HepG2 (cell line): ENCODE results near the gene PSEN1. TPM values are rescaled to one million over a fixed set of nuclear protein-coding genes. Genes with fewer than 3 reads are reported as not detected.
A peak's percentile ranks its signal among the peaks of the same experiment; 100 is the strongest.

ENCODE experiments used
- ATAC-seq: fragments of 200-7000 bp; cut with Tn5 transposase; 3 replicates; pipeline ENCODE4 v1.9.1; 2020; ENCODE audit warnings: mild to moderate bottlenecking, moderate library complexity
- BruUV-seq: library from RNA; stranded (reverse); fragments of 400-500 nt; replicated peaks from 2 replicates; lab custom pipeline; 2021; lab: Mats Ljungman, UMichigan
- CTCF ChIA-PET: fragments of 300-600 bp; formaldehyde crosslinking; extraction: SDS; loops from one replicate; lab custom pipeline; 2021; ENCODE audit warnings: low total read pairs, inconsistent platforms, low intra/inter-chr PET ratio; lab: Yijun Ruan, JAX
- POLR2A ChIA-PET: fragments of 350-600 bp; sonication (Branson Sonifier 250); formaldehyde crosslinking; loops from one replicate; lab custom pipeline; 2020; ENCODE audit warnings: antibody characterized with exemption, inconsistent platforms; lab: Yijun Ruan, JAX
- DNase-seq: peaks from one replicate; pipeline ENCODE4 v3.0.0-alpha.2; 2015; ENCODE audit warnings: low spot score
- FAIRE-seq: peaks from 3 replicates; lab custom pipeline; 2011; peaks lifted over from hg19 to GRCh38; lab: Jason Lieb, UNC
- H2AFZ ChIP-seq: one replicate; pipeline ENCODE4 v1.6.1; 2011; ENCODE audit warnings: low read length, inconsistent platforms
- H3K27ac ChIP-seq: fragments of 300-600 bp; 3 replicates; pipeline ENCODE4 v1.8.0; 2011; ENCODE audit warnings: mixed run types, mild to moderate bottlenecking, mixed read lengths, low read length, inconsistent platforms; ENCODE audit not compliant: insufficient read depth; ENCODE audit errors: extremely low read length
- H3K27me3 ChIP-seq, 2 experiments: fragments of 200-600 bp in 1 of 2; 2 replicates in 1 of 2; 3 replicates in 1 of 2; pipeline versions ENCODE4 v1.6.0 to v1.8.0; 2011; ENCODE audit warnings: low read length in 2 of 2, mild to moderate bottlenecking in 2 of 2, moderate library complexity in 2 of 2, inconsistent platforms in 1 of 2; ENCODE audit not compliant: insufficient read depth in 2 of 2, control insufficient read depth in 1 of 2
- H3K36me3 ChIP-seq, 2 experiments: fragments of 200-600 bp in 1 of 2; replicated peaks in 1 of 2; 2 replicates in 1 of 2; 3 replicates in 1 of 2; pipeline versions ENCODE4 v1.5.1 to v1.8.0; 2011; ENCODE audit warnings: low read length in 2 of 2, inconsistent platforms in 1 of 2; ENCODE audit not compliant: insufficient read depth in 2 of 2, control insufficient read depth in 1 of 2
- H3K4me1 ChIP-seq: 2 replicates; pipeline ENCODE4 v1.5.1; 2012; ENCODE audit warnings: low read length, inconsistent platforms; ENCODE audit not compliant: insufficient read depth
- H3K4me2 ChIP-seq: 2 replicates; pipeline ENCODE4 v1.6.0; 2011; ENCODE audit warnings: low read depth, low read length, inconsistent platforms
- H3K4me3 ChIP-seq, 3 experiments: fragments of 200-600 bp in 1 of 3; sonication (generic), shearing (Covaris generic) in 1 of 3; replicated peaks in 1 of 3; 2 replicates each; pipeline ENCODE4 v1.5.1; 2011 to 2016; ENCODE audit warnings: low read length in 3 of 3, inconsistent platforms in 2 of 3, low read depth in 2 of 3, mild to moderate bottlenecking in 2 of 3, control low read depth in 1 of 3, mixed read lengths in 1 of 3; ENCODE audit not compliant: insufficient read depth in 1 of 3
- H3K79me2 ChIP-seq: one replicate; pipeline ENCODE4 v1.6.1; 2011; ENCODE audit warnings: low read length, inconsistent platforms; ENCODE audit not compliant: insufficient read depth
- H3K9ac ChIP-seq: 2 replicates; pipeline ENCODE4 v1.6.0; 2011; ENCODE audit warnings: mild to moderate bottlenecking, low read depth, low read length, inconsistent platforms; ENCODE audit not compliant: insufficient read depth
- H3K9me3 ChIP-seq: 2 replicates; pipeline ENCODE4 v1.5.1; 2012; ENCODE audit warnings: mild to moderate bottlenecking, low read length
- H4K20me1 ChIP-seq: 2 replicates; pipeline ENCODE4 v1.6.0; 2011; ENCODE audit warnings: inconsistent platforms, mild to moderate bottlenecking, low read length, moderate library complexity; ENCODE audit not compliant: insufficient read depth
- KDM3A ChIP-seq: IDR thresholded peaks from 2 replicates; pipeline ENCODE4 v1.6.1; 2018; ENCODE audit warnings: low read depth, missing compliant biosample characterization
- MTA3 ChIP-seq: sonication (generic); formaldehyde crosslinking; IDR thresholded peaks from 2 replicates; pipeline ENCODE4 v1.4.0; 2020; ENCODE audit warnings: missing genetic modification reagents
- ZBTB33 ChIP-seq: sonication (generic); formaldehyde crosslinking; IDR thresholded peaks from 2 replicates; pipeline ENCODE4 v1.4.0; 2020; ENCODE audit warnings: missing genetic modification reagents
- ZNF317 ChIP-seq: sonication (generic); formaldehyde crosslinking; IDR thresholded peaks from 2 replicates; pipeline ENCODE4 v1.5.0; 2020; ENCODE audit warnings: mild to moderate bottlenecking, missing genetic modification reagents
- WGBS: methylation state at CpG from one replicate; pipeline ENCODE4 v1.1.6; 2017; ENCODE audit warnings: low lambda C conversion rate; 5-methylcytosine and 5-hydroxymethylcytosine counted together
- in situ Hi-C: cut with HindIII; loops from 2 replicates; pipeline ENCODE4 v1.10.0; 2017; ENCODE audit warnings: low pct_unique_long_range_greater_than_20kb; ENCODE audit not compliant: extremely low pct_ligation_motif_present
- intact Hi-C: fragments of 100-400 bp; cut with micrococcal nuclease; formaldehyde crosslinking; loops from one replicate; pipeline ENCODE4 v1.10.0; 2022; ENCODE audit not compliant: unreplicated experiment
- polyA plus RNA-seq, 8 experiments: library from polyadenylated mRNA; depleted of rRNA in 3 of 8; stranded (reverse) in 7 of 8; unstranded in 1 of 8; fragments of >200 nt; fragmentation: Illumina TruSeq in 4 of 8; extraction: Trizol in 4 of 8; gene quantifications; 2 replicates each; pipeline versions ENCODE4 v1.2.1 to v1.2.3, GENCODE V29; 2011 to 2016; ENCODE audit warnings: low read depth in 4 of 8, missing spikeins in 1 of 8, mixed read lengths in 1 of 8; ENCODE audit not compliant: insufficient read depth in 1 of 8
- total RNA-seq, 5 experiments: library from RNA; depleted of rRNA; stranded (reverse); fragments of >200 nt; fragmentation: Illumina TruSeq; extraction: Trizol; gene quantifications; 2 replicates each; pipeline ENCODE4 v1.2.3, GENCODE V29; 2016; ENCODE audit warnings: low read depth in 1 of 5
- TF ChIP-seq, protein P1 (sequence below): sonication (generic); formaldehyde crosslinking; IDR thresholded peaks from 2 replicates; pipeline ENCODE4 v1.4.0; 2020; ENCODE audit warnings: missing genetic modification reagents

Gene PSEN1
- total and polyA plus RNA-seq, 2 of the 13 experiments (the other 11 are each of a cell fraction or from before 2014, with no cell fraction given): 12.5 to 26.6 TPM

DNA sequence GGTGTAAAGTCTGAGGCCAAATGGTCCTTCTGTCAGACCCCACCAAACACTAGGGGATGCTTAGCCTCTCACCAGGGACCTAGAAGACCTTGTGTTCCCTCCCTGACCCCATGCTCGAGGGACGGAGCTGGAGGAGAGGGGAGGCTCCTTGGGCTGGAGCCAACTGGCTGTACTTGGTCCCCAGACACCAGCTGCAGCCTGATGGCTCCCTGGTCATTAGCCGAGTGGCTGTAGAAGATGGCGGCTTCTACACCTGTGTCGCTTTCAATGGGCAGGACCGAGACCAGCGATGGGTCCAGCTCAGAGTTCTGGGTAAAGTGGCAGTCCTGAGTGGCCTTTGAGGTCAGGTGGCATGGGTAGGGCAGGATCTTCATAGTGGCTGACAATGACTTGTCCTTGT, 130.0 kb downstream of the PSEN1 start:
- no TSS peak for BruUV-seq
- intact Hi-C loops: no loop called here
- H3K4me3 ChIP-seq: no peak overlapping the region
- ATAC-seq: no peak
- WGBS: 46% methylated on average over 3 of the region's 7 CpGs
- no peak for FAIRE-seq
- TF ChIP-seq MTA3 (CRISPR knock-in tag) (no peak), KDM3A (CRISPR knock-in tag) (no peak)
- TF ChIP-seq, protein P1, sequence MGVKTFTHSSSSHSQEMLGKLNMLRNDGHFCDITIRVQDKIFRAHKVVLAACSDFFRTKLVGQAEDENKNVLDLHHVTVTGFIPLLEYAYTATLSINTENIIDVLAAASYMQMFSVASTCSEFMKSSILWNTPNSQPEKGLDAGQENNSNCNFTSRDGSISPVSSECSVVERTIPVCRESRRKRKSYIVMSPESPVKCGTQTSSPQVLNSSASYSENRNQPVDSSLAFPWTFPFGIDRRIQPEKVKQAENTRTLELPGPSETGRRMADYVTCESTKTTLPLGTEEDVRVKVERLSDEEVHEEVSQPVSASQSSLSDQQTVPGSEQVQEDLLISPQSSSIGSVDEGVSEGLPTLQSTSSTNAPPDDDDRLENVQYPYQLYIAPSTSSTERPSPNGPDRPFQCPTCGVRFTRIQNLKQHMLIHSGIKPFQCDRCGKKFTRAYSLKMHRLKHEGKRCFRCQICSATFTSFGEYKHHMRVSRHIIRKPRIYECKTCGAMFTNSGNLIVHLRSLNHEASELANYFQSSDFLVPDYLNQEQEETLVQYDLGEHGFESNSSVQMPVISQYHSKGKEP: no peak
- TF ChIP-seq, all 625 proteins: peak for 0
- in situ Hi-C loops: loop anchor here (5.0 kb wide), 1 partner anchor 34 kb away; no protein-coding TSS in a partner anchor
- Histone ChIP-seq H3K9ac (no peak overlapping the region), H2AFZ (no peak overlapping the region), H3K36me3 (no peaks in the 10 kb centered on the region), H3K4me1 (peaks cover 37% of the 10 kb centered on the region), H3K27me3 (peaks cover 2 to 27% of the 10 kb centered on the region in 2 experiments; a peak in 3 of 5 replicates), H3K9me3 (no peaks in the 10 kb centered on the region), H3K27ac (no peak overlapping the region), H3K79me2 (no peaks in the 10 kb centered on the region), H4K20me1 (no peaks in the 10 kb centered on the region), H3K4me2 (no peak overlapping the region)
- CTCF ChIA-PET: no interaction called here
- no peak for DNase-seq
- POLR2A ChIA-PET: no interaction called here

GRCh38 chr14:73267474-73267873, 131.2 kb downstream of the PSEN1 start:
- no peak for DNase-seq
- no peaks in the 10 kb centered on the region for H3K9me3 ChIP-seq
- H4K20me1 ChIP-seq: no peaks in the 10 kb centered on the region
- WGBS: 59% methylated on average over 4 of the region's 6 CpGs
- intact Hi-C loops: no loop called here
- TF ChIP-seq ZBTB33 (CRISPR knock-in tag): 0 out of 2 replicates have a peak, but pooled peaks have one; percentile 35
- no peak for TF ChIP-seq ZNF317
- TF ChIP-seq, all 625 proteins: peak for 1
- Histone ChIP-seq H3K27ac (no peak overlapping the region), H3K4me3 (no peak overlapping the region), H2AFZ (no peak overlapping the region), H3K4me2 (no peak overlapping the region), H3K4me1 (peaks cover 27% of the 10 kb centered on the region), H3K27me3 (peaks cover 0 to 15% of the 10 kb centered on the region in 2 experiments; a peak in 2 of 5 replicates), H3K79me2 (no peaks in the 10 kb centered on the region), H3K9ac (no peak overlapping the region), H3K36me3 (no peaks in the 10 kb centered on the region)
- ATAC-seq (peak; percentile 5; the same call in 2 of the 3 replicates), FAIRE-seq (no peak)
- ChIA-PET POLR2A (no interaction called here), CTCF (no interaction called here)
- in situ Hi-C loops: loop anchor here (5.0 kb wide), 1 partner anchor 35 kb away; no protein-coding TSS in a partner anchor
- no TSS peak for BruUV-seq
